Renal cortical epithelial cell (primary cell): Measurements from ENCODE around the gene CBLN3. TPM values are rescaled to one million over a fixed set of nuclear protein-coding genes. Genes with fewer than 3 reads are reported as not detected.

ENCODE experiments used
- DNase-seq: peaks from one replicate; pipeline ENCODE4 v3.0.0-alpha.2; 2011; ENCODE audit warnings: low read depth
- total RNA-seq: library from RNA; depleted of rRNA; stranded (reverse); fragments of >200 nt; gene quantifications from 2 replicates; pipeline ENCODE4 v1.2.3, GENCODE V29; 2014

Gene CBLN3
- total RNA-seq, 1 donor from 2014 or later, result 1.2 TPM

DNA sequence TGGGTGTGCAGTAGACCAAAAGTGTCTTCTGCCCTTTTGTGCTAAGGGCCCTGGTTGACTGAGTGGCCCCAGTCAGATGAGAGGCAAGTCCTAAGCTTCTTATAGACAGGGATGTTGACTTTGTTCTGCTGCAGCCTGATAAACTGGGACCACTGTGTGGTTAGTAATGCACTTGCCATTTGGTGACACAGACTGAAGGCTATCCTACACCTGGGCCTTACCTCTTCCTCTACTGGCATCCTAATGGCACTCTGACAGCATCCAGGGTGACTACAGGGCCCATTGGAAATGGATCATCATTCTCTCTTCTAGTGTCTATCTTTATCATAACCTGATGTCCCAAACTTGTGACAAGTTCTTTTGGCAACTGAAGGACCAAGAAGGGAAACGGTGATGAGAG, 9.8 kb upstream of the CBLN3 start:
- DNase-seq, result no peak

DNA sequence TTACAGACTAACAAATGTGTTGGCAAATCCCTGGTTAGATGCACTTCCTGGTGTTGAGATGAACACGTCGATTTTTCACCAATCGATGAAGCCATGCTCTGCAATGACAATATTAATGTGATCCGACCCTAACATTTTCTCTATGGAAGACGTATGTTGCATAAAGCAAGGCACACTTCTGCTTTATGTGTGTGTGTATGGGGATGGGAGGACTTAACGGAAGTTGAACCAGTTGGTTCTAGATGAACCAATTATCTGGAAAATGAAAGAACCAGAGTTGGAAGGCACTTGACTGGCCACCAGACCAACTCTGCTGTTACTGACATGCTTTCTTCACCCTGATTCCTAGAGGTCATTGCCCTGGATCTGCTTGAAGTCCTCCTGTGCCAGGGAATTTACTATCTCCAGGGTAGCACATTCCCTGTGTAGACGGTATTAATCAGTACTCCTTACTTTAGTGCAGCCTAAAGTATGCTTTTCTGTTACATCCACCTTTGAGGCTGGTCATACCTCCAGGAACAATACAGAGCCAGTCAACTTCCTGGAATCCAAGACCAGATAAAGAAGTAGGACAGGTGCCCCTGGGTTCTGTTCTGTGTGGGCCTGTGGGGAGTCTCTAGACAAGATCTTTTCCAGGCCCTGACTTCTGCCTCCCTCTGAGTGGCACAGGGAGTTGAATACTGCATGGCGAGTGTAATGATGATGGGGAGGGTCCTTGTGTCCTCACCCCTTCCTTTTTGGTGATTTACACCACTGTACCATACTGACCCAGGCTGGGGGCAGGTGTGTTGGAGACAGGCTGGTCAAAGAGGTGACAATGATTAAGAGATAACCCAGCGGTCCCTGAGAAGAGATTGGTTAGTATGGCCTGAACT, 9.0 kb upstream of the CBLN3 start:
- no peak for DNase-seq

DNA sequence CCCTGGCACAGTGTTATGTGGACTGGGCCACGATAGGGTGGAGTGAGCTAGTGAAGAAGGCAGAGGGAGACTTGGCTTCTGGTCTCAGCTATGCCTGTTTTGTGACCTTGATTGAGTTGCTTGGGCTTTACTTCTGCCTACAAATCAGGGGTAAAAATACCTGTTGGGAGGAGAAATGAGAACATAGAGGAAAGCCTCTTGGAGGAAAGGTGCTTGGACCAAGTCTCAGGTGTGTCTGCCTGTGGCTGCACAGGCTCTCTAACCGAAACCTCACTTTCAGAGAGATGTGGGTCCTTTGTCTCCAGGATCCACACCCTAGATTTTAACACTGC, 8.2 kb upstream of the CBLN3 start:
- DNase-seq, result no peak

DNA sequence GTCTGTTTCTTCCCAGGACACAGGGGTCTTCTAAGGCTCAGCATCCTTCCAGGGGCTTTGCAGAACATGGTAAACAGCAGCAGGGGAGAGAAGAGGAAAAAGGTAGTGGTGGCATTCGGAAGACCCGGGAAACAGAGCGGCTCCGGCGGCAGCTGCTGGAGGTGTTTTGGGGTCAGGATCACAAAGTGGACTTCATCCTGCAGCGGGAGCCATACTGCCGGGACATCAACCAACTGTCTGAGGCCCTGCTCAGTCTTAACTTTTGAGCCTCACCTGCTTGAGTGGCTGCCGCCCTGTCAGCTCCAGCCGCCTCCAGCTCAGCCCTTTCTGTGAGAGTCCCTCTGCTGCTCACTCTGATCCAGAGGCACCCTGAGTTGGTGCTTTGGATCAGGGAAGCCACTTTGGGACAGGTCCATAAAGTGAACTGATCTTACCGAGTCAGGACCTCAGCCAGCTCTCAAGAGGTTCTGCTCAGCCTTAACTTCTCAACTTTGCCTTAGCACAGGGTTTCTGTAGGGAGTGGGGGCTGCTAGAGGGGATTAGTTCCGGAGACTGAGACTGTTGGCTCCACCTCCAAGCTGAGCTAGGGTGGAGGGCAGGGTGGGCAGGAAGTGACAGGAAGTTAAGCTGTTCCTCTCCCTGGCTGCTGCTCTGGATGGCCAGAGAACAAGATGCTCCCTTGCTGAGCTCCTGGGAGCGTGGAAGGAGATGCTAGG, 7.7 kb upstream of the CBLN3 start:
- no peak for DNase-seq

GRCh38 chr14:24436355-24437019, 7.0 kb upstream of the CBLN3 start:
- peak; percentile 69 for DNase-seq

DNA sequence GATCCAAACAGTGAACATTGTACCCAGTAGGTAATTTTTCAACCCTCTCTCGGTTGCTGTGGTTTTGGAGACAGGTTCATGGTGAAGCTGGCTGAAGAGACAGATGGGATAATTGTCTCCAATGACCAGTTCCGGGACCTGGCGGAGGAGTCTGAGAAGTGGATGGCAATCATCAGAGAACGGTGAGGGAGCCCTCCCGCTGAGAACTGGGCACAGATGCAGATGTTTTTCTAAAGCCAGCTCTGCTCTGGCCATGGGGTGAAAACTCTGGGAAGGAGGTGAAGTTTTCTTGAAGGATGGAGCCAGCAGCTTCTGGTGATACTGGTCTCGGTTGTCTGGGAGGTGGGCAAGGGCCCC, 6.5 kb upstream of the CBLN3 start:
- DNase-seq, result no peak

DNA sequence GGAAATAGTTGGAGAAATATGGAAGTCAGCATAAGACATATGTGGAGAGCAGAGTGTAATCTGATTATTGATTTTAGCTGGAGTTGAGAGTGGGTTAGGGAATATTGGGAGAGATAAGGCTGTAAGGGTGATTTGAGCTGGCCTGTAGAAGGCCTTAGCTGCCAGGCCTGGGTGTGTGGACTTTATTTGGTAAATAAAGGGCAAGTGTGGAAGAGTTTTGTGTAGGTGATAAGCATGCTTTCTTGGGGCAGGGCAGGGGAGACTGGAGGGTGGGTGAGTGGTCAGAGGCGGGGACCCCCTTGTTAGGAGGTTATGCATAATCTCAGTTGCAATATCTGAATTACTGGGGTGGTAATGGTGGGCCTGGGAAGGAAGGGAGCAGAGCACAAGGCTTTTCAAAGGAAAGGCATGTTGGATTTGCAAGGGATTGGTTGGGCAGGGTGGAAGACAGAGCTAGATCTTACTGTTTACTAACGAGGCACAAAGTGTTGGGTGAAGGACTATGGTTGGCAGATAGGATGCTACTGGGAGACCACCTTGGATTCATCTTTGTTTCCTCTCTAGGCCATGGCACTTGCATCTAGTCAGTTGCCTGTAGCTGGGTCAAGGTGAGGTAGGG, 5.8 kb upstream of the CBLN3 start:
- no peak for DNase-seq

DNA sequence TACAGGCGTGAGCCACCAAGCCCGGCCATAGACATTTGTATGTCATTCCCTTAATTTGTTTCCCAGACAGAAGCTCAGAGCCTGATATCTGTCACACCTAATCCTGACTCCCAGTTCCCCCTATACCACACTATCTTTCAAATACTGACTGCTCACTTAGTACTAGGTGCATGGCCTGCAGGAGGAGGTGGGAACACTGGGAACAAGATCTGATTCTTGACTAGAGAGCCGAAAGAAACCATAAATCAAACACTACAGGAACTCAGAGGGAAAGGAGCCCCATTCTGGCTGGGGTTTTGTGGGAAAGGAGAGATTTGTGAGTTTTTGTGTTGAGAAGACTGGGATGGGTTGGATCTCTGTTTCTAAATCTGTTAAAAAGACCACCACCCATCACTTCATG, 5.2 kb upstream of the CBLN3 start:
- no peak for DNase-seq

- no peak for DNase-seq
These were observed 4.6 kb upstream of the CBLN3 start for GRCh38 chr14:24434036-24434435.

DNA sequence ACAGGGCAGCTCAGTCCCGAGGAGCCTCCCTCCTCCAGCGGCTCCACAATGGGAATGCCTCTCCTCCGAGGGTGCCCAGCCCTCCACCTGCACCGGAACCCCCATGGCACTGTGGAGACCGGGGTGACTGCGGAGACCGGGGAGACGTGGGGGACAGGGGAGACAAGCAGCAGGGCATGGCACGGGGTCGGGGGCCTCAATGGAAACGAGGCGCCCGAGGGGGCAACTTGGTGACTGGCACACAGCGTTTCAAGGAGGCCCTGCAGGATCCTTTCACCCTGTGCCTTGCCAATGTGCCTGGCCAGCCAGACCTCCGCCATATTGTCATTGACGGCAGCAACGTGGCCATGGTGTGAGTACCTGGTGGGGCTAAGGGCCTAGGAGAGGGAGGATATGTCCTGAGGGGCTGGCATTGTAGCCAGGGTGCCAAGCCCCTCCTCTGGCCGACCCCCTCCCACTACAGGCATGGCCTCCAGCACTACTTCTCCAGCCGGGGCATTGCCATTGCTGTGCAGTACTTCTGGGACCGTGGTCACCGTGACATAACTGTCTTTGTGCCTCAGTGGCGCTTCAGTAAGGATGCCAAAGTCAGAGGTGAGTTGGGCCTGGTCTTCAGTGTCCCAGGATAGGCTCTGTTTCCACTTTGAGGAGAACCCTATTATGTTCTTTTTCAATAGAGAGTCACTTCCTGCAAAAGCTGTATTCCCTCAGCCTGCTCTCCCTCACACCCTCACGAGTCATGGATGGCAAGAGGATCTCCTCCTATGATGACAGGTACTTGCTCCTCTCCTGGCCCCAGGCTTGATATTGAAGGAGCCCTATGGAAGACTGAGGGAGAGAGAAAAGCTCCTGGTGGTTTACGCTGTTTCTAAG, 3.0 kb upstream of the CBLN3 start:
- DNase-seq, result no peak

GRCh38 chr14:24431569-24432258, 2.2 kb upstream of the CBLN3 start:
- DNase-seq, result peak; percentile 80

DNA sequence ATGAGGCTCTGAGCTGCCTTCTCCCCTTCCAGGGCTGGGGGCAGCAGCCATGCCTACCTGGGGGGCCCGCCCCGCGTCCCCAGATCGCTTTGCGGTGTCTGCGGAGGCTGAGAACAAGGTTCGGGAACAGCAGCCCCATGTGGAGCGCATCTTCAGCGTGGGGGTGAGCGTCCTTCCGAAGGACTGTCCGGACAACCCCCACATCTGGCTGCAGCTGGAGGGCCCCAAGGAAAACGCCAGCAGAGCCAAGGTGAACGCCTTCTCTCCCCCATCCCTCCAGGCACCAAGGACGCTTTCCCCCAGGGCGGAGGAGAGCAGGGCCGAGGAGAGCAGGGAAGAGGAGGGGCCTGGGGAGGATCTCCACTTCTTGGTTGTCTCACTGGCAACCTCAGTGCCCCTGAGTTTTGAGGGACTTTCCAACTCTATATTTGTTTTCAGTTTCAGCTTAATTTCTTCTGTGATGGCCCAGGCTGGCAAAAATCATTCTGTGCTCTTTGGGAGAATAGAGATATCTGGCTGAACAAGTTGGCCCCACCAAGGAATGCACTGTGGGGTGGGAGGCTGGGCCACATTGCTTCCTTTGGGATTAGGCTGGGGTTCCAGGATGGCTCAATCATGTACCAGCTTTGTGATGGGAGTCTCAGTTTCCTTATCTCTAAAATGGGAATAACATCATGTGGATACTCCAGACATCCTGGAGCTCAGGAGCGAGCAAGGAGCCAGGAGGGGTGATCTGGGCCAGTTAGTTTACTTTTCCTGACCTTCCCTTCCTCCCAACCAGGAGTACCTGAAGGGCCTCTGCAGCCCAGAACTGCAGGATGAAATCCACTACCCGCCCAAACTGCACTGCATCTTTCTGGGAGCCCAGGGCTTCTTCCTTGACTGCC, 1.5 kb upstream of the CBLN3 start:
- no peak for DNase-seq

GRCh38 chr14:24430143-24430681, 744 bp upstream of the CBLN3 start:
- DNase-seq, result peak; percentile 37

DNA sequence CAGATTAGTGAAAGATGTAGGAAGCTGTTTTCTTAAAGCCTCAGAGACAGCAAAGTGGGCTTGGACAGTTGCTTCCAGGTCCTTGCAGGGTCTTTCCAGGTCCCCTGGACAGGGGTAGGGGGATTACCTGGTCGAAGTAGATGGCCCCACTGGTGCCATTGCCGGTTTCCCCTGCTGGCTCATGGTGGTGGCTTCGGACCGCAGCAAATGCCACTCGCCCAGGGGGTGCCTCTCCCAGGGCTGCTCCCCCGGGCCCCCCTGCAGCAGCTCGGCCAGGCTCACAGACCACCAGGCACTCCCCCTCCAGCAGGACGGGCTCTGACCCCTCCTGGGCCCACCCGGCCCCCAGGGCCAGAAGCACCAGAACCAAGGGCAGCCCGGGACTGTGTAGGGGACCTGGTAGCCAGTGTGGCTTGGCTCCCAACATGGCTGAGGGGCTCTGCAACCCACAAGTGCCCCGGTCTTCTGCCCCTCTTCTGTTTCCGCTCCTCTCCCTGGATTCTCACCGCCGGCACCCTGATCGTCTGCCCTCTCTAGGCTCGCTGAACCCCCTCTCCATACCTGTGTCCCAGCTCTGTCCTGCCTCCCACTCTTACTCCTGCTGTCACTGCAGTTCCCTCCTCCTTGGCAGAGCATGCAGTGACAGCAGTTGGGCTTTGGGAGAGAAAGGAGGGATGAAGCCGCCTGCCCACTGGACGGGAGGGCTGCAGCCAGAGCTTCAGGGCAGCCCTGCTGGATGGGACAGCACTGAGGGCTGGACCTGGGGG, 657 bp downstream of the CBLN3 start:
- no peak for DNase-seq

GRCh38 chr14:24427537-24428508, 1.6 kb downstream of the CBLN3 start:
- no peak for DNase-seq

GRCh38 chr14:24426912-24427536, 2.4 kb downstream of the CBLN3 start:
- DNase-seq, result no peak
